ENCODE measurements around the gene PAIP2B. TPM values are rescaled to one million over a fixed set of nuclear protein-coding genes. Genes with fewer than 3 reads are reported as not detected.
"Not testable (repeated sequence)": the region's sequence is repeated elsewhere in the genome, so short reads cannot be mapped to it uniquely, and the experiment has no call there.

Gene PAIP2B
- polyA plus RNA-seq, 3 donors = 0.08 to 0.20 (median 0.17) TPM

DNA sequence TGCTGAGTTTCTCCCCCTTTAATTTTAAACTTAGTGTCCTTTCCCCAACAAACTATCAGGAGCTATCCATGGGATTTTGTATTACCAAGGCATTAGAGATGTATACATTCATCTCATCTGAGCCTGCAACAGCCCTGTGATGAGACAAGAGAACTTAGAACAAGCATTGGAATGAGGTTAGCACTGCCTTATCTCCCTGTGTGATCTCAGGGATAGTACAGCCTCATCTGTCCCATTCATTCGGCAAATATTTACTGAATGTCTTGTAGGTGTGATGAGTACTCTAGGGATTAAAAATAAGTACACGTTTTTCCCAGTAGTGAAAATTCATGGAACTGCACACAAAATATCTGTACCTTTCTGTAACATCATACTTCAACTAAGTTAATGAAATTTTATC lies 45.6 kb downstream of the PAIP2B start:
- no peaks in the 10 kb centered on the region for H3K36me3 Mint-ChIP-seq
- H3K27me3 Mint-ChIP-seq (ENCODE audit: low read depth in 3 of 3) = peaks cover 0 to 2% (median 0%) of the 10 kb centered on the region in 3 donors
- no peak overlapping the region for H3K4me3 ChIP-seq (replicated peaks in 1 of 3; ENCODE audit: low read depth in 2 of 3, low read length in 3 of 3)

DNA sequence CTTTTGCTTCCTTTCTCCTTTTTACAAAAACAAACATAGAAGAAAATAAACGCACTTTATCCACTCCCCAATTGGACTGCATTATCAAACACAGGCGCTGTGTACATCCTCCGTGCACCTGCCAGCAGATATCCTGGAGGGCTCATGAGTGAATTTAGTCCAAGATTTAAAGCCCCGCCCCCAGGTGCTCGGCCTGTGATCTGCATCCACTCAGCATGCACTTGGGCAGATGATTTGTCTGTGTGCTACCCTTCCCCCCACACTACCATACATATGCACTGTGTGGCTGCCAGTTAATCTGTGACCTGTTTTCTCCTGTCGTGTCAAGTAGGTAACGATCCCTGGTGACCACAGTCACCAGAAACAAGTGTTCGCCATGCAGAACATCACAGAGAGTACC lies 48.1 kb downstream of the PAIP2B start:
- H3K27ac ChIP-seq (ENCODE audit: low read depth in 1 of 2, low read length in 2 of 2); H3K27me3 ChIP-seq (ENCODE audit: control insufficient read depth in 2 of 2, insufficient read depth in 2 of 2, low read length in 2 of 2); H3K27ac Mint-ChIP-seq; H4K20me1 ChIP-seq (ENCODE audit: insufficient read depth, low read length); H3K9me3 Mint-ChIP-seq; DNase-seq; H3K4me2 ChIP-seq (replicated peaks; ENCODE audit: extremely low read depth, low read length, poor library complexity, severe bottlenecking); H3K4me3 ChIP-seq (replicated peaks in 1 of 3; ENCODE audit: low read depth in 2 of 3, low read length in 3 of 3); H3K79me2 ChIP-seq (ENCODE audit: insufficient read depth, low read length); H3K9me3 ChIP-seq (replicated peaks in 1 of 2; ENCODE audit: control insufficient read depth in 1 of 2, insufficient read depth in 1 of 2, low read length in 2 of 2); H2AFZ ChIP-seq (ENCODE audit: insufficient read depth, low read depth, low read length, poor library complexity, severe bottlenecking); H3K9ac ChIP-seq (ENCODE audit: insufficient read depth, low read length, poor library complexity, severe bottlenecking); H3K36me3 Mint-ChIP-seq; H3K4me1 ChIP-seq (ENCODE audit: control insufficient read depth in 1 of 2, insufficient read depth in 2 of 2, low read length in 2 of 2); H3K27me3 Mint-ChIP-seq (ENCODE audit: low read depth in 3 of 3); H3K4me3 Mint-ChIP-seq; intact Hi-C loops (cut with micrococcal nuclease); H3K36me3 ChIP-seq (replicated peaks in 1 of 2; ENCODE audit: control insufficient read depth in 1 of 2, insufficient read depth in 2 of 2, low read length in 2 of 2): not testable (repeated sequence)
- peaks cover 15% of the 10 kb centered on the region for H3K4me1 Mint-ChIP-seq
- WGBS (ENCODE audit: insufficient coverage) = 95% methylated on average over 7 of the region's 8 CpGs

More for the DNA sequence above, 45.6 kb downstream of the PAIP2B start:
- Histone ChIP-seq H3K4me2 (replicated peaks; ENCODE audit: extremely low read depth, low read length, poor library complexity, severe bottlenecking) (no peak overlapping the region), H3K4me1 (ENCODE audit: control insufficient read depth in 1 of 2, insufficient read depth in 2 of 2, low read length in 2 of 2) (peaks cover 0 to 7% of the 10 kb centered on the region in 2 donors), H3K36me3 (replicated peaks in 1 of 2; ENCODE audit: control insufficient read depth in 1 of 2, insufficient read depth in 2 of 2, low read length in 2 of 2) (no peaks in the 10 kb centered on the region), H3K27ac (ENCODE audit: low read depth in 1 of 2, low read length in 2 of 2) (no peak overlapping the region), H2AFZ (ENCODE audit: insufficient read depth, low read depth, low read length, poor library complexity, severe bottlenecking) (no peak overlapping the region), H3K9me3 (replicated peaks in 1 of 2; ENCODE audit: control insufficient read depth in 1 of 2, insufficient read depth in 1 of 2, low read length in 2 of 2) (no peaks in the 10 kb centered on the region), H4K20me1 (ENCODE audit: insufficient read depth, low read length) (no peaks in the 10 kb centered on the region), H3K9ac (ENCODE audit: insufficient read depth, low read length, poor library complexity, severe bottlenecking) (no peak overlapping the region), H3K79me2 (ENCODE audit: insufficient read depth, low read length) (no peaks in the 10 kb centered on the region), H3K27me3 (ENCODE audit: control insufficient read depth in 2 of 2, insufficient read depth in 2 of 2, low read length in 2 of 2) (no peaks in the 10 kb centered on the region)
- H3K9me3 Mint-ChIP-seq = peaks cover 0 to 4% (median 0%) of the 10 kb centered on the region in 7 donors
- peaks cover 4% of the 10 kb centered on the region for H3K4me1 Mint-ChIP-seq
- no peak for TF ChIP-seq CTCF (IDR thresholded peaks at IDR 0.05)
- no peak overlapping the region for H3K27ac Mint-ChIP-seq
- no peak for DNase-seq
- no CpG with 5 or more reads among the region's 2 CpGs for WGBS (ENCODE audit: insufficient coverage)
- H3K4me3 Mint-ChIP-seq = no peak overlapping the region
- intact Hi-C loops (cut with micrococcal nuclease) = no loop called here

All from CD14-positive monocyte (primary cell).